SK-N-SH (cell line): ENCODE measurements around the gene ADAMTS17. TPM values are rescaled to one million over a fixed set of nuclear protein-coding genes. Genes with fewer than 3 reads are reported as not detected.

Experiments
- CTCF ChIA-PET: fragments of 300-600, 350-600 bp; formaldehyde crosslinking; extraction: SDS; loops from one replicate; lab custom pipeline; 2021; lab: Yijun Ruan, JAX
- POLR2A ChIA-PET: fragments of 350-600 bp; sonication (Branson Sonifier 250); formaldehyde crosslinking; extraction: SDS; loops from one replicate; lab custom pipeline; 2020; ENCODE audit warnings: antibody characterized with exemption, inconsistent platforms; lab: Yijun Ruan, JAX
- DNase-seq: peaks from one replicate; pipeline ENCODE4 v3.0.0; 2012
- H2AFZ ChIP-seq: fragments of 200-600 bp; sonication (generic); 2 replicates; pipeline ENCODE4 v1.8.1; 2016; ENCODE audit warnings: antibody characterized with exemption, mild to moderate bottlenecking, low read depth
- H3F3A ChIP-seq: fragments of 200-600 bp; sonication (generic); replicated peaks from 2 replicates; pipeline ENCODE3; 2016; ENCODE audit warnings: antibody characterized with exemption, mild to moderate bottlenecking; ENCODE audit not compliant: insufficient read depth
- H3K27ac ChIP-seq, 2 experiments: fragments of 200-500 bp in 1 of 2; fragments of 200-600 bp in 1 of 2; sonication (Bioruptor generic) in 1 of 2; sonication (generic), shearing (Covaris generic) in 1 of 2; 2 replicates each; pipeline versions ENCODE4 v1.5.1 to v1.6.1; 2014 to 2016; ENCODE audit warnings: low read depth in 2 of 2, inconsistent platforms in 1 of 2, low read length in 1 of 2, mild to moderate bottlenecking in 1 of 2, mixed read lengths in 1 of 2
- H3K27me3 ChIP-seq: fragments of 200-600 bp; sonication (generic), shearing (Covaris generic); 2 replicates; pipeline ENCODE4 v1.6.1; 2016; ENCODE audit warnings: mixed run types; ENCODE audit not compliant: insufficient read depth
- H3K36me3 ChIP-seq, 2 experiments: fragments of 200-500 bp in 1 of 2; fragments of 200-600 bp in 1 of 2; sonication (Bioruptor generic) in 1 of 2; sonication (generic) in 1 of 2; replicated peaks in 1 of 2; 2 replicates each; pipeline versions ENCODE3 to v1.5.1; 2014 to 2016; ENCODE audit warnings: low read length in 1 of 2, mild to moderate bottlenecking in 1 of 2; ENCODE audit not compliant: insufficient read depth in 2 of 2, control insufficient read depth in 1 of 2
- H3K4me1 ChIP-seq, 2 experiments: fragments of 200-500 bp in 1 of 2; fragments of 200-600 bp in 1 of 2; sonication (Bioruptor generic) in 1 of 2; sonication (generic), shearing (Covaris generic) in 1 of 2; 2 replicates each; pipeline versions ENCODE4 v1.5.1 to v1.6.1; 2014 to 2016; ENCODE audit warnings: low read depth in 1 of 2, low read length in 1 of 2, mixed run types in 1 of 2; ENCODE audit not compliant: insufficient read depth in 2 of 2, control insufficient read depth in 1 of 2
- H3K4me2 ChIP-seq: fragments of 200-600 bp; sonication (generic), shearing (Covaris generic); 2 replicates; pipeline ENCODE4 v1.6.1; 2017; ENCODE audit warnings: mixed run types
- H3K4me3 ChIP-seq, 2 experiments: fragments of 200-500 bp in 1 of 2; fragments of 200-600 bp in 1 of 2; sonication (Bioruptor generic) in 1 of 2; sonication (generic), shearing (Covaris generic) in 1 of 2; 2 replicates each; pipeline versions ENCODE4 v1.5.1 to v1.8.1; 2014 to 2016; ENCODE audit warnings: low read depth in 2 of 2, inconsistent platforms in 1 of 2, low read length in 1 of 2, mild to moderate bottlenecking in 1 of 2, mixed read lengths in 1 of 2, moderate library complexity in 1 of 2
- H3K79me2 ChIP-seq: fragments of 200-600 bp; sonication (generic); 2 replicates; pipeline ENCODE4 v1.8.1; 2017; ENCODE audit warnings: mild to moderate bottlenecking; ENCODE audit not compliant: insufficient read depth
- H3K9ac ChIP-seq: fragments of 200-600 bp; sonication (generic); 2 replicates; pipeline ENCODE4 v1.6.1; 2017; ENCODE audit warnings: mixed run types
- H3K9me2 ChIP-seq: fragments of 200-600 bp; sonication (generic); 2 replicates; pipeline ENCODE4 v1.6.1; 2017; ENCODE audit warnings: mixed run types
- H3K9me3 ChIP-seq: fragments of 200-600 bp; sonication (generic); 2 replicates; pipeline ENCODE4 v1.6.1; 2017; ENCODE audit warnings: mixed run types, mild to moderate bottlenecking, moderate library complexity
- H4K20me1 ChIP-seq: fragments of 200-600 bp; sonication (generic); 2 replicates; pipeline ENCODE4 v1.6.1; 2017; ENCODE audit warnings: mild to moderate bottlenecking, mixed run types; ENCODE audit not compliant: insufficient read depth
- EP300 ChIP-seq, 2 experiments: IDR thresholded peaks; 2 replicates each; pipeline versions ENCODE4 v1.4.0 to v1.6.1; 2012; ENCODE audit warnings: borderline replicate concordance in 1 of 2, low read depth in 1 of 2, low read length in 1 of 2
- FOXJ3 ChIP-seq: sonication (generic); formaldehyde crosslinking; IDR thresholded peaks from 2 replicates; pipeline ENCODE4 v1.5.1; 2020; ENCODE audit warnings: mild to moderate bottlenecking, missing genetic modification reagents
- FOXM1 ChIP-seq: IDR thresholded peaks from 2 replicates; pipeline ENCODE4 v1.4.0; 2012; ENCODE audit warnings: low read depth, mild to moderate bottlenecking
- GABPA ChIP-seq: IDR thresholded peaks from 2 replicates; pipeline ENCODE4 v1.4.0; 2012; ENCODE audit warnings: low read depth, mild to moderate bottlenecking
- GATA2 ChIP-seq: sonication (generic); formaldehyde crosslinking; IDR thresholded peaks from 2 replicates; pipeline ENCODE4 v1.5.0; 2020; ENCODE audit warnings: mild to moderate bottlenecking, missing genetic modification reagents
- MEF2A ChIP-seq: IDR thresholded peaks from 2 replicates; pipeline ENCODE4 v1.4.0; 2012; ENCODE audit warnings: low read depth, borderline replicate concordance
- MXI1 ChIP-seq: IDR thresholded peaks from 2 replicates; pipeline ENCODE4 v1.6.1; 2012; ENCODE audit warnings: mild to moderate bottlenecking, low read depth, low read length, improper control_type of control experiment
- NFIC ChIP-seq: IDR thresholded peaks from 2 replicates; pipeline ENCODE4 v1.4.0; 2012; ENCODE audit warnings: borderline replicate concordance
- NRF1 ChIP-seq: IDR thresholded peaks from 2 replicates; pipeline ENCODE4 v1.6.1; 2012; ENCODE audit warnings: low read depth, mild to moderate bottlenecking, low read length
- RAD21 ChIP-seq: IDR thresholded peaks from 2 replicates; pipeline ENCODE4 v1.6.1; 2012; ENCODE audit warnings: mild to moderate bottlenecking, low read length
- RFX5 ChIP-seq: IDR thresholded peaks from 2 replicates; pipeline ENCODE4 v1.6.1; 2012; ENCODE audit warnings: mild to moderate bottlenecking, improper control_type of control experiment, low read length
- RXRA ChIP-seq: IDR thresholded peaks from 2 replicates; pipeline ENCODE4 v1.4.0; 2012; ENCODE audit warnings: low read depth, mild to moderate bottlenecking, borderline replicate concordance
- SIN3A ChIP-seq: IDR thresholded peaks from 2 replicates; pipeline ENCODE4 v1.6.1; 2012; ENCODE audit warnings: low read depth, mild to moderate bottlenecking, low read length, moderate library complexity, borderline replicate concordance
- SMC3 ChIP-seq: IDR thresholded peaks from 2 replicates; pipeline ENCODE4 v1.6.1; 2012; ENCODE audit warnings: low read depth, low read length, improper control_type of control experiment
- TAF1 ChIP-seq: IDR thresholded peaks from 2 replicates; pipeline ENCODE4 v1.6.1; 2012; ENCODE audit warnings: low read depth, mild to moderate bottlenecking, low read length, moderate library complexity, borderline replicate concordance
- TCF12 ChIP-seq: IDR thresholded peaks from 2 replicates; pipeline ENCODE4 v1.4.0; 2012
- TEAD4 ChIP-seq: IDR thresholded peaks from 2 replicates; pipeline ENCODE4 v1.4.0; 2012; ENCODE audit warnings: mild to moderate bottlenecking, borderline replicate concordance; ENCODE audit not compliant: insufficient read depth
- YY1 ChIP-seq: IDR thresholded peaks from 2 replicates; pipeline ENCODE4 v1.4.0; 2012; ENCODE audit warnings: low read depth, mild to moderate bottlenecking
- WGBS: methylation state at CpG from one replicate; pipeline ENCODE4 v1.1.6; 2017; ENCODE audit warnings: low lambda C conversion rate; 5-methylcytosine and 5-hydroxymethylcytosine counted together
- polyA plus RNA-seq, 3 experiments: library from polyadenylated mRNA; depleted of rRNA; stranded (reverse); fragments of >200 nt; gene quantifications; 2 replicates each; pipeline ENCODE4 v1.2.3, GENCODE V29; 2012
- TF ChIP-seq, protein P1 (sequence below): IDR thresholded peaks from 2 replicates; pipeline ENCODE4 v1.4.0; 2012; ENCODE audit warnings: low read depth, borderline replicate concordance
- TF ChIP-seq, protein P2 (sequence below): IDR thresholded peaks from 2 replicates; pipeline ENCODE4 v1.4.0; 2012; ENCODE audit warnings: low read depth
- TF ChIP-seq, protein P3 (sequence below): IDR thresholded peaks from 2 replicates; pipeline ENCODE4 v1.6.1; 2012; ENCODE audit warnings: mild to moderate bottlenecking, low read depth, low read length, moderate library complexity
- TF ChIP-seq, protein P4 (sequence below): IDR thresholded peaks from 2 replicates; pipeline ENCODE4 v1.4.0; 2012; ENCODE audit warnings: low read depth, borderline replicate concordance

Gene ADAMTS17
- polyA plus RNA-seq, 1 of the 3 experiments (the other 2 are of a cell fraction) = not detected

DNA sequence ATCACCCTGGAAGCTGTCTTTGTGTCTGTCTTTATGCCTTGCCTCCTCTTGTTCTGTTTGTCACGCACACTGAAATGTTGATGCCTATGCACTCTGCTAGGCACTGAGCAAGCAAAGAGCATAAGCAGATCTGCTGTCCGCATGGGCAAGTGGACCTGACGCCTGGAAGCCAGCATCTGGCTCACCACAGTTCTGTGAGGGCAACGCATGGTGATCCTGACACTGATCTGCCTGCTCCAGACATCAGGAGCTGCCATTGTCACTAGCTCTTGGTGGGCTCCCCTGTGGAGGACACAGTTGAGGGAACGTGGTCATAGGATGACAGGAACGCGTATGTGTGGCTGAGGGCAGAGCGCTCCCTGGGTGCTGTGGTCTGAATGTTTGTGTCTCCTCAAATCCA is 234.6 kb downstream of the ADAMTS17 start:
- H3K4me1 ChIP-seq = peaks cover 0 to 35% of the 10 kb centered on the region in 2 experiments; a peak in 1 of 4 replicates
- H3K9ac ChIP-seq = no peak overlapping the region
- no peak overlapping the region for H3K4me2 ChIP-seq
- no peaks in the 10 kb centered on the region for H3K9me2 ChIP-seq
- no peak overlapping the region for H3K4me3 ChIP-seq
- WGBS = 17% methylated on average over 4 of the region's 8 CpGs
- H3K27ac ChIP-seq = peak overlapping the region in 1 of 2 experiments; percentile 96; a peak in 2 of 4 replicates
- POLR2A ChIA-PET = interaction anchor here (0.7 to 1.0 kb wide), 3 partner anchors 91 to 659 kb away, joined by 3 read pairs; no protein-coding TSS in a partner anchor
- no peaks in the 10 kb centered on the region for H3K79me2 ChIP-seq
- TF ChIP-seq GATA2 (peak; percentile 68), TCF12 (peak; percentile 0; the same call in 1 of the 2 replicates), YY1 (no peak), MXI1 (peak; percentile 23; the same call in 1 of the 2 replicates)
- H3F3A ChIP-seq = no peaks in the 10 kb centered on the region
- H4K20me1 ChIP-seq = no peaks in the 10 kb centered on the region
- H3K36me3 ChIP-seq = no peaks in the 10 kb centered on the region
- no peaks in the 10 kb centered on the region for H3K9me3 ChIP-seq
- no peaks in the 10 kb centered on the region for H3K27me3 ChIP-seq
- CTCF ChIA-PET = interaction anchor here (0.9 to 6.6 kb wide), 7 partner anchors 15 to 242 kb away, joined by 3 to 50 read pairs (median 6); no protein-coding TSS in a partner anchor
- no peak overlapping the region for H2AFZ ChIP-seq
- peak; percentile 74 for DNase-seq

DNA sequence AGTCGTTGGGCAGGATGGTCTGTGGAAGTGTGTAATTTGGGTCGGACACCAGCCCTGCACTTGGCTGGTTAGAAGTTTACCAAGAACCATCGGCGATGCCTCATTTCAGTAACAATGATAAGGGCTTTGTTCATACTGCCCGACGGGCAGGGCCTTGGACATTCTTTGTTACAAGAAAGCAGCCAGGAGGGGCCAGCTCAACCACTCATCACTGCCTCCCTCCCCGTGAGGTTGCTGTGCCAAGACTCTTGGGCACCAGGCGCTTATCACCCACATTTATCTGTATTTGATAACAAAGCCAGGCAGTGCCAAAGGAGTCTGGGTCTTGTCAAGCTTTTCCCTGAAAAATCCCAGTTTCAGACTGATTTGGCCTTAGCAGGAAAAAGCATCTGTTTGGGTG is 235.0 kb downstream of the ADAMTS17 start:
- H3K27me3 ChIP-seq = no peaks in the 10 kb centered on the region
- no peaks in the 10 kb centered on the region for H3K79me2 ChIP-seq
- H3K9me2 ChIP-seq = no peaks in the 10 kb centered on the region
- WGBS = 6% methylated on average over 8 of the region's 8 CpGs
- no peak overlapping the region for H3K4me3 ChIP-seq
- H3K9ac ChIP-seq = no peak overlapping the region
- H4K20me1 ChIP-seq = no peaks in the 10 kb centered on the region
- H3F3A ChIP-seq = no peaks in the 10 kb centered on the region
- H3K27ac ChIP-seq = peak overlapping the region in 1 of 2 experiments; percentile 96; a peak in 2 of 4 replicates
- H2AFZ ChIP-seq = no peak overlapping the region
- no peak overlapping the region for H3K4me2 ChIP-seq
- ChIA-PET POLR2A (interaction anchor here (0.7 to 1.0 kb wide), 4 partner anchors 92 to 854 kb away, joined by 3 read pairs; no protein-coding TSS in a partner anchor), CTCF (interaction anchor here (0.9 to 6.6 kb wide), 7 partner anchors 15 to 243 kb away, joined by 3 to 50 read pairs (median 6); no protein-coding TSS in a partner anchor)
- peaks cover 0 to 32% of the 10 kb centered on the region in 2 experiments; a peak in 1 of 4 replicates for H3K4me1 ChIP-seq
- no peaks in the 10 kb centered on the region for H3K9me3 ChIP-seq
- H3K36me3 ChIP-seq = no peaks in the 10 kb centered on the region
- peak; percentile 85 for DNase-seq
- peak; percentile 74 for TF ChIP-seq TCF12
- TF ChIP-seq TAF1 = no peak
- TF ChIP-seq TEAD4 = no peak
- no peak for TF ChIP-seq MEF2A
- no peak for TF ChIP-seq GABPA
- peak; percentile 98 for TF ChIP-seq FOXJ3 (CRISPR knock-in tag)
- TF ChIP-seq FOXM1 = no peak
- TF ChIP-seq RAD21 = peak; percentile 47
- TF ChIP-seq SIN3A = no peak
- peak; percentile 97 for TF ChIP-seq GATA2
- TF ChIP-seq YY1 = no peak
- TF ChIP-seq SMC3 = 0 out of 2 replicates have a peak, but pooled peaks have one; percentile 7
- no peak for TF ChIP-seq RFX5
- peak in 1 of 2 experiments; percentile 96; a peak in 2 of 4 replicates for TF ChIP-seq EP300 (IDR thresholded peaks at IDR 0.05; ENCODE audit: borderline replicate concordance in 1 of 2, low read depth in 1 of 2, low read length in 1 of 2)
- TF ChIP-seq RXRA = no peak
- no peak for TF ChIP-seq NRF1
- TF ChIP-seq, protein P1, sequence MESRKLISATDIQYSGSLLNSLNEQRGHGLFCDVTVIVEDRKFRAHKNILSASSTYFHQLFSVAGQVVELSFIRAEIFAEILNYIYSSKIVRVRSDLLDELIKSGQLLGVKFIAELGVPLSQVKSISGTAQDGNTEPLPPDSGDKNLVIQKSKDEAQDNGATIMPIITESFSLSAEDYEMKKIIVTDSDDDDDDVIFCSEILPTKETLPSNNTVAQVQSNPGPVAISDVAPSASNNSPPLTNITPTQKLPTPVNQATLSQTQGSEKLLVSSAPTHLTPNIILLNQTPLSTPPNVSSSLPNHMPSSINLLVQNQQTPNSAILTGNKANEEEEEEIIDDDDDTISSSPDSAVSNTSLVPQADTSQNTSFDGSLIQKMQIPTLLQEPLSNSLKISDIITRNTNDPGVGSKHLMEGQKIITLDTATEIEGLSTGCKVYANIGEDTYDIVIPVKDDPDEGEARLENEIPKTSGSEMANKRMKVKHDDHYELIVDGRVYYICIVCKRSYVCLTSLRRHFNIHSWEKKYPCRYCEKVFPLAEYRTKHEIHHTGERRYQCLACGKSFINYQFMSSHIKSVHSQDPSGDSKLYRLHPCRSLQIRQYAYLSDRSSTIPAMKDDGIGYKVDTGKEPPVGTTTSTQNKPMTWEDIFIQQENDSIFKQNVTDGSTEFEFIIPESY = no peak
- TF ChIP-seq, protein P2, sequence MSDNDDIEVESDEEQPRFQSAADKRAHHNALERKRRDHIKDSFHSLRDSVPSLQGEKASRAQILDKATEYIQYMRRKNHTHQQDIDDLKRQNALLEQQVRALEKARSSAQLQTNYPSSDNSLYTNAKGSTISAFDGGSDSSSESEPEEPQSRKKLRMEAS = no peak
- TF ChIP-seq, protein P3, sequence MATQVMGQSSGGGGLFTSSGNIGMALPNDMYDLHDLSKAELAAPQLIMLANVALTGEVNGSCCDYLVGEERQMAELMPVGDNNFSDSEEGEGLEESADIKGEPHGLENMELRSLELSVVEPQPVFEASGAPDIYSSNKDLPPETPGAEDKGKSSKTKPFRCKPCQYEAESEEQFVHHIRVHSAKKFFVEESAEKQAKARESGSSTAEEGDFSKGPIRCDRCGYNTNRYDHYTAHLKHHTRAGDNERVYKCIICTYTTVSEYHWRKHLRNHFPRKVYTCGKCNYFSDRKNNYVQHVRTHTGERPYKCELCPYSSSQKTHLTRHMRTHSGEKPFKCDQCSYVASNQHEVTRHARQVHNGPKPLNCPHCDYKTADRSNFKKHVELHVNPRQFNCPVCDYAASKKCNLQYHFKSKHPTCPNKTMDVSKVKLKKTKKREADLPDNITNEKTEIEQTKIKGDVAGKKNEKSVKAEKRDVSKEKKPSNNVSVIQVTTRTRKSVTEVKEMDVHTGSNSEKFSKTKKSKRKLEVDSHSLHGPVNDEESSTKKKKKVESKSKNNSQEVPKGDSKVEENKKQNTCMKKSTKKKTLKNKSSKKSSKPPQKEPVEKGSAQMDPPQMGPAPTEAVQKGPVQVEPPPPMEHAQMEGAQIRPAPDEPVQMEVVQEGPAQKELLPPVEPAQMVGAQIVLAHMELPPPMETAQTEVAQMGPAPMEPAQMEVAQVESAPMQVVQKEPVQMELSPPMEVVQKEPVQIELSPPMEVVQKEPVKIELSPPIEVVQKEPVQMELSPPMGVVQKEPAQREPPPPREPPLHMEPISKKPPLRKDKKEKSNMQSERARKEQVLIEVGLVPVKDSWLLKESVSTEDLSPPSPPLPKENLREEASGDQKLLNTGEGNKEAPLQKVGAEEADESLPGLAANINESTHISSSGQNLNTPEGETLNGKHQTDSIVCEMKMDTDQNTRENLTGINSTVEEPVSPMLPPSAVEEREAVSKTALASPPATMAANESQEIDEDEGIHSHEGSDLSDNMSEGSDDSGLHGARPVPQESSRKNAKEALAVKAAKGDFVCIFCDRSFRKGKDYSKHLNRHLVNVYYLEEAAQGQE = no peak
- TF ChIP-seq, protein P4, sequence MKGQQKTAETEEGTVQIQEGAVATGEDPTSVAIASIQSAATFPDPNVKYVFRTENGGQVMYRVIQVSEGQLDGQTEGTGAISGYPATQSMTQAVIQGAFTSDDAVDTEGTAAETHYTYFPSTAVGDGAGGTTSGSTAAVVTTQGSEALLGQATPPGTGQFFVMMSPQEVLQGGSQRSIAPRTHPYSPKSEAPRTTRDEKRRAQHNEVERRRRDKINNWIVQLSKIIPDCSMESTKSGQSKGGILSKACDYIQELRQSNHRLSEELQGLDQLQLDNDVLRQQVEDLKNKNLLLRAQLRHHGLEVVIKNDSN = no peak
- peak; percentile 31; the same call in 1 of the 2 replicates for TF ChIP-seq NFIC
